IPS DF 6.9 (cell line): Measurements from ENCODE around the gene IBA57.

Experiments
- DNase-seq: peaks from one replicate; pipeline ENCODE4 v3.0.0-alpha.2; 2013; ENCODE audit warnings: low read depth, low spot score
- H3K27ac ChIP-seq: one replicate; pipeline ENCODE4 v1.5.1; 2013; ENCODE audit warnings: low read length, control low read depth
- H3K27me3 ChIP-seq: 2 replicates; pipeline ENCODE4 v1.6.1; 2013; ENCODE audit warnings: mild to moderate bottlenecking, low read length; ENCODE audit not compliant: control insufficient read depth, insufficient read depth
- H3K36me3 ChIP-seq: 2 replicates; pipeline ENCODE4 v1.6.1; 2013; ENCODE audit warnings: low read length; ENCODE audit not compliant: control insufficient read depth, insufficient read depth
- H3K4me1 ChIP-seq: 2 replicates; pipeline ENCODE4 v1.6.1; 2013; ENCODE audit warnings: low read length; ENCODE audit not compliant: control insufficient read depth, insufficient read depth
- H3K4me3 ChIP-seq: 2 replicates; pipeline ENCODE4 v1.5.1; 2013; ENCODE audit warnings: mild to moderate bottlenecking, low read length
- H3K9me3 ChIP-seq: 2 replicates; pipeline ENCODE4 v1.6.1; 2013; ENCODE audit warnings: low read length, inconsistent platforms; ENCODE audit not compliant: control insufficient read depth, insufficient read depth
- WGBS: extraction: QIAGEN DNeasy Blood & Tissue Kit; methylation state at CpG from one replicate; pipeline ENCODE4 v1.1.7; 2013; ENCODE audit warnings: mixed read lengths, missing lambda C conversion rate; ENCODE audit not compliant: insufficient read length, insufficient coverage; 5-methylcytosine and 5-hydroxymethylcytosine counted together

IBA57 gene

DNA sequence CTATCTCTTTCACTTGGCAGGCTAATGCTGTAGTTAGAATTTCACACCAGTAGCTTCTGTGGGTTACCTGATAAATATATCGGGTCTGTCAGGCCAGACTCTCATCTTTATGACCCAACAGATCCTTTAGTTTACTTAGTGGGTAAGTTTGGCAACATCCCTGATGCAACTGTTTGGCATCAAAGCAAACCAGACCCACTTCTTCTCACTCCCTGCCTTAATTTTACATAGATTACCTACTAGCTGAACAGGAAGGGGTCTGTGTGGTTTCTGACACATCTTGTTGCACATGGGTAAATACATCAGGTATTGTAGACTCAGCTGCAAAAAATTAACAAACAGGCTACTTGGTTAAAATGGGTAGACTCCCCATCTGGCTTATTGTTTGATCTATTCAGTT, 28.7 kb upstream of the IBA57 start:
- H3K4me1 ChIP-seq, result no peaks in the 10 kb centered on the region

DNA sequence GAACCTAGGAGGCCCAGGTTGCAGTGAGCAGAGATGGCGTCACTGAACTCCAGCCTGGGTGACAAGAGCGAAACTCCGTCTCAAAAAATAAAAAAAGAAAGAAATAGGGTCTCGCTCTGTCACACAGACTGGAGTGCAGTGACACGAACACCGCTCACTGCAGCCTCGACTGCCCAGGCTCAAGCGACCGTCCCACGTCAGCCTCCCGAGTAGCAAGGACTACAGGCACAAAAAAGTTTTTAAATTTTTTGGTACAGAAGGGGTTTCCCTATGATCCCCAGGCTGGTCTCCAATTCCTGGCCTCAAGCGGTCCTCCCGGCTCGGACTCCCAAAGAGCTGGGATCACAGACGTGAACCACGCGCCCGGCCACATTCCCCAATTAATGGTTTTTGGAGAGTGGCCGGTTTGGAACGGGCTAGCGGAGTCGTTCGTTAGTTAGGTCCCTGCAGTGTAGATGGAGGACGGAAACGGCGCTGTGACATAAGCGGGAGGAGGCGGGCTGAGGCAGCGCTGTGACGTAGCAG, 26.1 kb upstream of the IBA57 start:
- H3K36me3 ChIP-seq, result no peaks in the 10 kb centered on the region; the same call in 1 of the 2 replicates
- no peak overlapping the region for H3K27ac ChIP-seq
- no peak for DNase-seq
- no CpG with 5 or more reads among the region's 30 CpGs for WGBS
- H3K27me3 ChIP-seq, result no peaks in the 10 kb centered on the region
- peak overlapping the region; percentile 91; the same call in 1 of the 2 replicates for H3K4me3 ChIP-seq
- no peaks in the 10 kb centered on the region for H3K9me3 ChIP-seq
- no peaks in the 10 kb centered on the region; the same call in 1 of the 2 replicates for H3K4me1 ChIP-seq

More for the DNA sequence above, 28.7 kb upstream of the IBA57 start:
- H3K27ac ChIP-seq, result no peak overlapping the region
- H3K36me3 ChIP-seq, result no peaks in the 10 kb centered on the region; the same call in 1 of the 2 replicates
- no CpG with 5 or more reads among the region's 1 CpG for WGBS
- no peaks in the 10 kb centered on the region for H3K9me3 ChIP-seq
- no peaks in the 10 kb centered on the region for H3K27me3 ChIP-seq
- H3K4me3 ChIP-seq, result no peak overlapping the region
- DNase-seq, result no peak

DNA sequence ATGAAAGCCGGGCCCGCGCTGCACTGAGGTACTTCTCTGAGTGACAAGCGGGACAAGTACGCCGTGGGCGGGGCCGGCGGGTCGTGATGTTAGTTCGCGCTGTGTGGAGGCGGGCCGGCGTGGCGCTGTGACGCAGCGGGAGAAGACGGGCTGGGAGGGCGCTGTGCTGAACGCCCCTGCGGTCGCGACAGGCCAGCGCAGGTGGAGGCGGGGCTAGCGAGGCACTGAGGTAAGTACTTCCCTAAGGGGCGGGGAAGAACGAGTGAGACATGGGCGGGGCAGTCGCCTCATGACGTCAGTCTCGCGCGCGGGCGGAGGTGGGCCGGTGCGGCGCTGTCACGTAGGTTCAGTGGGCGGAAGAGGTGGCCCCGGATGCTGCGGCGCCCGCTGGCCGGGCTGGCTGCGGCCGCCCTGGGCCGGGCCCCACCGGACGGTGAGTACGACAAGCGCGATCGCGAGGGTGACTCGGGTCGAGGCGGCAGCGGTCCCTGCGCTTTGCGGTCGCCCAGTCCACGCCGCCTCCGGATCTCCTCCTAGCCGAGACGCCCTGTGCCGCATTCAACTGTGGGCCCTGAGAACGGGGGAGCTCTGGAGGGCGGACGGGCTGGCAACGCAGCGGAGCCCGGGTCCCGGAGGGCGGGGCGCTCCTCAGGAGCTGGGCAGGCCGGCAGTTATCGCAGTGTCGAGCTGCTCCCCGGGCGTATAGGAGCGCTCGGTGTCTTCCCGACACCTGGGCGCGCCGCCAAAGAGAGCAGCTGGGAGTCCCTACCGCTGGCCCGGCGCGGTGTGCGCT, 25.5 kb upstream of the IBA57 start, which contains the start of gene GUK1:
GUK1 (plus strand) TSS at position 349 of the 793 bp plus-strand sequence; CDS start at position 373, 24 bp downstream.
- no CpG with 5 or more reads among the region's 95 CpGs for WGBS
- Histone ChIP-seq H3K36me3 (no peaks in the 10 kb centered on the region; the same call in 1 of the 2 replicates), H3K4me1 (no peaks in the 10 kb centered on the region; the same call in 1 of the 2 replicates), H3K4me3 (peak within 1 kb of the TSS; percentile 91), H3K9me3 (no peaks in the 10 kb centered on the region), H3K27me3 (no peaks in the 10 kb centered on the region), H3K27ac (no peak within 1 kb of the TSS)
- peak; percentile 97 for DNase-seq

DNA sequence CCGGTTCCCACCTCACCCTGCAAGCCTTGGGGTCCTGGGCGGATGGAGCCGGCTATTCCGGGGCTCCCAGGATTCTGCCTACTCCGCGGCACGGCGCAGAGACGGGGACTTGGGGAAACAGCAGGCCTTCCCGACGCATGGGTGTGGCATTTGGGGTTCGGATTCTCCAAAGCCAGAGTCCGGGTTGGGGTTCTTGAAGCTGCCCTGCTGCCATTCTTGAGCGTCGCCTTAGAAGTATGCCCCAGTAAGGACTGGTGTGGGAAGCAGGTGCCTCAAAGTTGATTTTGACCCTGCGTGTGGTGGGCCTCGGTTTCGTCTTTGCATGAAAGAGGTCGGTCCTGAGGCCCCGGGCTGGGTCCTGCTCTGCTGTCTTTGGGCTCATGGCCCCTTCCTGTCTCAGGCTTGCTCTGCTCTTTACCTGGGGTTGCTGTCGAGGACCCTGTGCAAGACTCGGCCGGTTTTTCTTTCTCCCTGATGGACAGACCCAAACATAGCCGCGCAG, 24.8 kb upstream of the IBA57 start:
- no peaks in the 10 kb centered on the region for H3K9me3 ChIP-seq
- H3K4me3 ChIP-seq, result peak overlapping the region; percentile 91
- no peaks in the 10 kb centered on the region; the same call in 1 of the 2 replicates for H3K36me3 ChIP-seq
- H3K27me3 ChIP-seq, result no peaks in the 10 kb centered on the region
- WGBS, result no CpG with 5 or more reads among the region's 25 CpGs
- no peak overlapping the region for H3K27ac ChIP-seq
- DNase-seq, result no peak
- H3K4me1 ChIP-seq, result no peaks in the 10 kb centered on the region; the same call in 1 of the 2 replicates

- Histone ChIP-seq H3K4me3 (peak overlapping the region; percentile 91; the same call in 1 of the 2 replicates), H3K36me3 (no peaks in the 10 kb centered on the region; the same call in 1 of the 2 replicates), H3K4me1 (no peaks in the 10 kb centered on the region; the same call in 1 of the 2 replicates), H3K27me3 (no peaks in the 10 kb centered on the region), H3K27ac (no peak overlapping the region), H3K9me3 (no peaks in the 10 kb centered on the region)
- no CpG with 5 or more reads among the region's 27 CpGs for WGBS
- no peak for DNase-seq
Observed at GRCh38 chr1:228141226-228142044, 24.2 kb upstream of the IBA57 start.

DNA sequence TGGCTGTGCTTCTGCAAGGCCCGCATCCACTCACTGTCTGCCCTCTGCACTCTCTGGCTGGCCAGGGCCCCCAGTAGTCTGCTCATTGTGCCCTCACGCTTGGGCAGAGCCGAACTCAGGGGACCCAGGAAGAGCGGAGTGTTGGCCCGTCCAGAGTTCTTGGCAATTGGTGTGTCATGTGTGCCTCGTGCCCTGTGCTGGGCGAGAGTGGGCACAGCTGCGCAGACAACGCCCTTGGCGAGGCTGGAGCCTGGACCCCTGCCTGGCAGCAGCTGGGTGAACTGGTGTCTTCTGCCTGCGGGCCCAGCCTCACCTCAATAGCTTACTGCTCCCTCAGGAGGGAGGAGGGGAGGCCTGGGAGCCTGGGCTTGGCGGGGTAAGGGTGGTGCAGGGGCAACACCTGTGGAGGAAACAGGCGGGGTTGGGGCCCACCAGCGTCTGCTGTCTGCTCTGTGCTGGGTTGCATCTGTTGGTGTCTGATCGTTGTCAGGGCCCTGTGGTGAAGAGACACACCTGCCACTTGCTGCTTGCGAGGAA, 23.4 kb upstream of the IBA57 start:
- no peak overlapping the region for H3K27ac ChIP-seq
- H3K27me3 ChIP-seq, result no peaks in the 10 kb centered on the region
- H3K36me3 ChIP-seq, result peaks cover 5% of the 10 kb centered on the region; the same call in 1 of the 2 replicates
- H3K4me3 ChIP-seq, result no peak overlapping the region
- H3K4me1 ChIP-seq, result no peaks in the 10 kb centered on the region; the same call in 1 of the 2 replicates
- no peak for DNase-seq
- WGBS, result no CpG with 5 or more reads among the region's 16 CpGs
- H3K9me3 ChIP-seq, result no peaks in the 10 kb centered on the region

DNA sequence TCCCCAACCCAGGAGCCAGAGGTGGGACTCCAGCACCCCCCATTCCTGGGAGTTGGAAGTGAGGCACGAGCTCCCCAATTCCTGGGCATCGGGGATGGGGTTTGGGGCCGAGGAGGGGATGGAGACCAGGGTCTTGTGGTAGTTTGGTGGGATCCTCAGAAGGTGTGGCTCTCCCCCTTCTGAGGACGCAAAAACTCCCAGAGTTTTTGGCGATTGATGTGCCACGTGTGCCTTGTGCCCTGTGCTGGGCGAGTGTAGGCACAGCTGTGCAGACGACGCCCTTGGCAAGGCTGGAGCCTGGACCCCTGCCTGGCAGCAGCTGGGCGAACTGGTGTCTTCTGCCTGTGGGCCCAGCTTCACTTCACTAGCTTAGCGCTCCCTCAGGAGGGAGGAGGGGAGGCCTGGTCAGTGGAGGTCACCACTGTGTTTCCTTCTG, 22.9 kb upstream of the IBA57 start:
- H3K9me3 ChIP-seq, result no peaks in the 10 kb centered on the region
- no peaks in the 10 kb centered on the region for H3K27me3 ChIP-seq
- no peak overlapping the region for H3K27ac ChIP-seq
- no CpG with 5 or more reads among the region's 11 CpGs for WGBS
- no peak for DNase-seq
- H3K36me3 ChIP-seq, result peaks cover 5% of the 10 kb centered on the region; the same call in 1 of the 2 replicates
- no peak overlapping the region for H3K4me3 ChIP-seq
- no peaks in the 10 kb centered on the region; the same call in 1 of the 2 replicates for H3K4me1 ChIP-seq

DNA sequence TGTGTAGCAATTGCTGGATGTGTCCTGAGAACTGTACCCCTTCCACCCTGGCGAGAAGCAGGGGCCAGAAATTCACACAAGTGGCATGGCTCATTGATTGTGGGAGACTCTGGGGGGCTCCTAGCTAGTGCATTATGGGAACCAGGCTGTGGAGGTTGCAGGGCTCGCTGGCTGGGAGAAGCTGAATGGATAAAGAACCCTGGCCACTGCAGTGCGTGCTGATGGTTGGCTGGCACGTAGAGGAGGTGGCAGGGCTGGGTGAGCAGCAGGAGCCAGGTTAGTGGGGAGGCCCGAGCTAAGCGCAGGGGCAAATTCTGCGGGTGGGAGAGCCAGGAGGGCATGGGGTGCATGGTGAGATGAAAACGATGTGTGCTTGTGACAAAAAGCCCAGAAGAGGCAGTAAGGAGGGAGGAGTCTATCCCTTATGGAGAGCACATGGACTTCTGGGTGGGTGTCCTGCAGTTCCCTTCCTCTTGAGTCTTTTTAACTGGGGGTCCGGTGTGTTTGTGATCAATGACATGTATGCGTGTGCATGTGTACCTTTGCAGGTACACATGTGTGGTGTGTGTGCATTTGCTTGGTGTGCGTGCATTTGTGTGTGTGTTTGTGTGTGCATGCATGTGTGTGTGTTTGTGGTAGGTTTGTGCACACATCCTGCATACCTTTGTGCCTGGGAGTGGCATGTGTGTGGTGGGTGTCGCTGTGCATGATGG, 22.0 kb upstream of the IBA57 start:
- H3K4me3 ChIP-seq, result no peak overlapping the region
- H3K36me3 ChIP-seq, result peaks cover 5% of the 10 kb centered on the region; the same call in 1 of the 2 replicates
- no CpG with 5 or more reads among the region's 12 CpGs for WGBS
- no peak overlapping the region for H3K27ac ChIP-seq
- no peak for DNase-seq
- no peaks in the 10 kb centered on the region; the same call in 1 of the 2 replicates for H3K4me1 ChIP-seq
- no peaks in the 10 kb centered on the region for H3K27me3 ChIP-seq
- H3K9me3 ChIP-seq, result no peaks in the 10 kb centered on the region

- Histone ChIP-seq H3K4me3 (no peak overlapping the region), H3K36me3 (peaks cover 5% of the 10 kb centered on the region; the same call in 1 of the 2 replicates), H3K27ac (no peak overlapping the region), H3K27me3 (no peaks in the 10 kb centered on the region), H3K4me1 (peaks cover 2% of the 10 kb centered on the region), H3K9me3 (no peaks in the 10 kb centered on the region)
- no peak for DNase-seq
- WGBS, result no CpG with 5 or more reads among the region's 16 CpGs
Observed at GRCh38 chr1:228144193-228144992, 21.2 kb upstream of the IBA57 start.
